ENCODE measurements around the gene SOCS7. TPM values are rescaled to one million over a fixed set of nuclear protein-coding genes. Genes with fewer than 3 reads are reported as not detected.

Gene SOCS7
- total and polyA plus RNA-seq, 2 donors (not counting 1 experiment from before 2014, with no cell fraction given) = 9.4 to 20.8 TPM

GRCh38 chr17:38434178-38434665, 82.6 kb downstream of the SOCS7 start:
- no peak overlapping the region for H2AFZ ChIP-seq (ENCODE audit: insufficient read depth, low read depth, low read length, poor library complexity, severe bottlenecking)
- ChIA-PET POLR2A (no interaction called here), CTCF (no interaction called here)
- 94% methylated on average over 21 of the region's 21 CpGs for WGBS (ENCODE audit: insufficient coverage)
- H3K79me2 ChIP-seq (ENCODE audit: control insufficient read depth, insufficient read depth, low read length) = no peaks in the 10 kb centered on the region
- Mint-ChIP-seq H3K9me3 (ENCODE audit: insufficient read depth) (no peaks in the 10 kb centered on the region), H3K4me1 (peaks cover 3% of the 10 kb centered on the region), H3K27ac (no peak overlapping the region), H3K4me3 (no peak overlapping the region), H3K27me3 (peaks cover 25% of the 10 kb centered on the region)
- H3K4me2 ChIP-seq (replicated peaks; ENCODE audit: low read depth, low read length, poor library complexity, severe bottlenecking) = no peak overlapping the region
- H3K9me3 ChIP-seq (ENCODE audit: control extremely low read depth in 1 of 3, control insufficient read depth in 2 of 3, insufficient read depth in 1 of 3, low read length in 2 of 3) = no peaks in the 10 kb centered on the region
- no peak overlapping the region for H3K9ac ChIP-seq (ENCODE audit: low read length)
- peaks cover 0 to under 1% of the 10 kb centered on the region in 2 donors for H3K4me1 ChIP-seq (ENCODE audit: control insufficient read depth in 2 of 2, insufficient read depth in 2 of 2, low read length in 2 of 2)
- no peak overlapping the region for H3K27ac ChIP-seq (ENCODE audit: low read length in 2 of 2)
- TF ChIP-seq EZH2 (IDR thresholded peaks at IDR 0.05; ENCODE audit: borderline replicate concordance, insufficient read depth, low read depth, low read length, poor library complexity, severe bottlenecking) = no peak
- DNase-seq (no peak), ATAC-seq (ENCODE audit: low read depth) (no peak)
- no peaks in the 10 kb centered on the region for H4K20me1 ChIP-seq (ENCODE audit: control insufficient read depth, insufficient read depth, low read length, poor library complexity, severe bottlenecking)
- H3K27me3 ChIP-seq (replicated peaks in 1 of 4; ENCODE audit: control extremely low read depth in 1 of 4, control insufficient read depth in 3 of 4, insufficient read depth in 4 of 4, low read length in 3 of 4) = peaks cover 0 to 3% (median under 1%) of the 10 kb centered on the region in 4 experiments
- no peaks in the 10 kb centered on the region for H3K36me3 ChIP-seq (replicated peaks in 1 of 2; ENCODE audit: control extremely low read depth in 1 of 2, control insufficient read depth in 1 of 2, extremely low read depth in 1 of 2, insufficient read depth in 2 of 2, low read length in 1 of 2)
- H3K4me3 ChIP-seq (ENCODE audit: control extremely low read depth in 1 of 5, extremely low read depth in 1 of 5, insufficient read depth in 1 of 5, low read depth in 2 of 5, low read length in 4 of 5) = no peak overlapping the region
- intact Hi-C loops (cut with micrococcal nuclease) = no loop called here

- WGBS (ENCODE audit: insufficient coverage) = 100% methylated on average over 1 of the region's 9 CpGs
- Histone ChIP-seq H2AFZ (ENCODE audit: insufficient read depth, low read depth, low read length, poor library complexity, severe bottlenecking) (no peak overlapping the region), H3K9me3 (ENCODE audit: control extremely low read depth in 1 of 3, control insufficient read depth in 2 of 3, insufficient read depth in 1 of 3, low read length in 2 of 3) (no peaks in the 10 kb centered on the region), H3K4me2 (replicated peaks; ENCODE audit: low read depth, low read length, poor library complexity, severe bottlenecking) (no peak overlapping the region), H3K27me3 (replicated peaks in 1 of 4; ENCODE audit: control extremely low read depth in 1 of 4, control insufficient read depth in 3 of 4, insufficient read depth in 4 of 4, low read length in 3 of 4) (peaks cover 0 to 2% (median 0%) of the 10 kb centered on the region in 4 experiments), H4K20me1 (ENCODE audit: control insufficient read depth, insufficient read depth, low read length, poor library complexity, severe bottlenecking) (no peaks in the 10 kb centered on the region), H3K9ac (ENCODE audit: low read length) (no peak overlapping the region), H3K36me3 (replicated peaks in 1 of 2; ENCODE audit: control extremely low read depth in 1 of 2, control insufficient read depth in 1 of 2, extremely low read depth in 1 of 2, insufficient read depth in 2 of 2, low read length in 1 of 2) (no peaks in the 10 kb centered on the region), H3K4me1 (ENCODE audit: control insufficient read depth in 2 of 2, insufficient read depth in 2 of 2, low read length in 2 of 2) (no peaks in the 10 kb centered on the region), H3K27ac (ENCODE audit: low read length in 2 of 2) (no peak overlapping the region), H3K79me2 (ENCODE audit: control insufficient read depth, insufficient read depth, low read length) (no peaks in the 10 kb centered on the region), H3K4me3 (ENCODE audit: control extremely low read depth in 1 of 5, extremely low read depth in 1 of 5, insufficient read depth in 1 of 5, low read depth in 2 of 5, low read length in 4 of 5) (no peak overlapping the region)
- H3K27ac Mint-ChIP-seq = no peak overlapping the region
- intact Hi-C loops (cut with micrococcal nuclease) = no loop called here
- POLR2A ChIA-PET = no interaction called here
- TF ChIP-seq CTCF (IDR thresholded peaks at IDR 0.05) (no peak), EZH2 (IDR thresholded peaks at IDR 0.05; ENCODE audit: borderline replicate concordance, insufficient read depth, low read depth, low read length, poor library complexity, severe bottlenecking) (no peak)
- peaks cover 13% of the 10 kb centered on the region for H3K27me3 Mint-ChIP-seq
- no peak overlapping the region for H3K4me3 Mint-ChIP-seq
- no peak for DNase-seq
- ATAC-seq (ENCODE audit: low read depth) = no peak
- H3K4me1 Mint-ChIP-seq = no peaks in the 10 kb centered on the region
- H3K9me3 Mint-ChIP-seq (ENCODE audit: insufficient read depth) = no peaks in the 10 kb centered on the region
- CTCF ChIA-PET = no interaction called here
These were observed 84.2 kb downstream of the SOCS7 start for GRCh38 chr17:38435795-38436194.
